Activated CD8-positive, alpha-beta memory T cell treated with anti-CD3 and anti-CD28 coated beads, Interleukin-2, amount 50 U/mL, for 1 hour (primary cell): Measurements from ENCODE around the gene FZD8.
"Not testable (repeated sequence)": the region's sequence is repeated elsewhere in the genome, so short reads cannot be mapped to it uniquely, and the experiment has no call there.

Experiments
- DNase-seq: peaks from one replicate; pipeline ENCODE4 v3.0.0-alpha.2; 2020; ENCODE audit errors: extremely low read depth

FZD8 gene

DNA sequence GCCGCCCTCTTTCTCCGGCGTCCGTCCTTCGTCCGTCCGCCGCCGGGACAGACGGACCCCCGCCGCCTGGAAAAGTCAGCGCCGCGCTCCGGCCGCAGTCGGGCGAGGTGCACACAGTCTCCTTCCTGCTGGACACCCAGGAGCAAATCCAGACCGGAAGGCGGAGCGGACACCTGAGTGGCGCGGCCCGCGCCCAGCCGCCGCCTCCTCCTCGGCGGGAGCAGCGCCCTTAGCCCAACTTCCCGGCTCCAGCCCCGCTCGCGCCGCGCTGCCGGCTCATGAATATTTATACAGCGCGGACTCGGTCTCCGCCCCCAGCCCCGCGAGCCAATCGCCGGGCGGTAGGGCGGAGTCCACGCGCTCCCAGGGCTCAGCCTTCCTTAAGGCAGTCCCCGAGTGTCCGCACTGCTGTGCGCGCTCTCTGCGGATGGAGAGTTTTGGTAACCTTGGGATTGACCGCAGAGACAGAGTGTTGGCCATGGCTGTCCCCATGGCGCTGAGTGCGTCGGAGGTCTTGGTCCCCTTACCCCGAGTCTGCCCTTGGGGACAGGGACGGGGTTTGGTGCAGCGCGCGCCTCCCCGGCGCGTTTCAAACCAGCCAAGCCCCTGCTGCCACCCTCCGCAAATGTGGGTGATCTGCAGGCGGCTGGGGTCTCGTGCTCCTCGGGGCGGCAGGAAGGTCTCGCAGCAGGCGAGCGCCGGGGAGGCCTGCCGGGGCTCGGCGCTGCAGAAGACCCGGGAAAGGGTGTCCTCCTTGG, at the start of gene FZD8:
Gene FZD8, minus strand, starts transcription at position 262 of the 758 bp plus-strand sequence. CDS start 867 bp downstream, outside the sequence.
- DNase-seq = no peak

GRCh38 chr10:35691522-35692236, 49.6 kb upstream of the FZD8 start:
- no peak for DNase-seq

DNA sequence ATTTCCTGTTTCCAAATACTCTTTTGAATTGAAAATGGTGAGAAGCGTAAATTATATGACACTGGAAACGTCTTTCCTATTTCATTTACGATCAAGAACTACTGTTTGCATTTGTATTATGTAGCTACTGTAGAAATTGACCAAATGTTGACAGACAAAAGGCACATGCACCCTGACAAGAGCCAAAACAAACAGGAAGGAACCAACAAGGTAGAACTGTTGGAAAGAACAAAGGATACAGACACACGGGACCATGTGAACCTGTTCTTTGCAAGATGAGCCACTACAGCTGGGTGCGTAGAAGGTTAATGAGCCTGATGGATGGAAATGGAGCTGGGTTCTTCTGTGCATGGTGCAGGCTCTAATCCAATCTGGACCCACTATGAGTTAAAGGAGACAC, 48.4 kb upstream of the FZD8 start:
- DNase-seq = no peak

- not testable (repeated sequence) for DNase-seq
Observed at GRCh38 chr10:35685858-35686257, 43.8 kb upstream of the FZD8 start.

DNA sequence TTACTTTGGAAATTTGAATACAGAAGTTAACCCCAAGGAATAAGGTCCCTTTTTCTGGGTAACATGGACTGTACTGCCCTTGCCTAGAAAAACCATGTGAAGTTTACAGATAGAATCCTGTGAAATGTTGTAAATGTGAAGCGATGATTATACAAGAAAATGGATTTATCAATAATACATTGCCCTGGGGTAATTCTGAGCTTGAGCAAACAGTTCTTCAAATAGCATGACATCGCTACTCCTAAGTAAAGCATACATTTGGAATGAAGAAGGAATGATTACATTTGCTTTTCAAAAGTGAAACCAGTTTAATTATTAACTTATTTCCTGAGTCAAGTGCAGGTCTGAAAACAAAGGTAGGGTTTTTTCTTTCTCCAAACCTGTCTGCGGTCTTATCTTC, 43.3 kb upstream of the FZD8 start:
- no peak for DNase-seq

- no peak for DNase-seq
Observed at GRCh38 chr10:35684586-35684985, 42.5 kb upstream of the FZD8 start.

DNA sequence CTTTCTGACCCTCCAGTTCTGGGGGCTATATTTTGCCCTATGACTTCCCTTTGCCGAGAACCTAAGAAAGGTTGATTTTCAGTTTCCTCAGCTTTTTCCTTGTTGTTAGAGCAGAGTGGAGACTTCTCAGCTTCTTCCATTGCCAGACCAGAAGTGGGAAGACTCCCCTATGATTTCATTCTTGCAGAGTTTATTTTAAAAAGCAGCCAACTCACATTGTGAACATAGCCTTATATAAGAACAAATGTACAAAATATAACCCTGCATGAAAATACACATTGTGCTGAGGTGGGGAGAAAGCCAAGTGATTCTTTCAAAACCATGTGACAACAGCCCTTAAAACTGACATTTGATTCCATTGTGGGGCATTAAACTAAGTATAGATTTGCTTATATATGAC, 33.8 kb upstream of the FZD8 start:
- DNase-seq = no peak

DNA sequence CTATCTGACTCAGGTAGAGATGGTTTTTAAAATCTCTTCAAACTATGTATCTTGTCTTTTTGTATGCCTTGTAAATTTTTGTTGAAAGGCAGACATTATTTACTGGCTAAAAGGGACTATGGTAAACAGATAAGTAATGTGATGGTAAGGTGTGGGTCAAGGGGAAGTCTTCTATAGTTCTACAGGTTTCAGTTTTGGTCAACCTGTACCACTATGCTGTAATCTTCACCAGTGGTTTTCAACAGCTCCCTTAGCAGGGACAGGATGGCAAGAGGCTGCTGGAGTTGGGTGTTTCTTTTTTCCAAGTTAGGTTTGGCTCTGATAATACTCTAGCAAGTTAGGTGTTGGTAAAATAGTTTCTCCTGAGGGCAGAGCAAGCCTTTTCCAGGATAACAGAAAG, 32.7 kb upstream of the FZD8 start:
- DNase-seq = no peak

DNA sequence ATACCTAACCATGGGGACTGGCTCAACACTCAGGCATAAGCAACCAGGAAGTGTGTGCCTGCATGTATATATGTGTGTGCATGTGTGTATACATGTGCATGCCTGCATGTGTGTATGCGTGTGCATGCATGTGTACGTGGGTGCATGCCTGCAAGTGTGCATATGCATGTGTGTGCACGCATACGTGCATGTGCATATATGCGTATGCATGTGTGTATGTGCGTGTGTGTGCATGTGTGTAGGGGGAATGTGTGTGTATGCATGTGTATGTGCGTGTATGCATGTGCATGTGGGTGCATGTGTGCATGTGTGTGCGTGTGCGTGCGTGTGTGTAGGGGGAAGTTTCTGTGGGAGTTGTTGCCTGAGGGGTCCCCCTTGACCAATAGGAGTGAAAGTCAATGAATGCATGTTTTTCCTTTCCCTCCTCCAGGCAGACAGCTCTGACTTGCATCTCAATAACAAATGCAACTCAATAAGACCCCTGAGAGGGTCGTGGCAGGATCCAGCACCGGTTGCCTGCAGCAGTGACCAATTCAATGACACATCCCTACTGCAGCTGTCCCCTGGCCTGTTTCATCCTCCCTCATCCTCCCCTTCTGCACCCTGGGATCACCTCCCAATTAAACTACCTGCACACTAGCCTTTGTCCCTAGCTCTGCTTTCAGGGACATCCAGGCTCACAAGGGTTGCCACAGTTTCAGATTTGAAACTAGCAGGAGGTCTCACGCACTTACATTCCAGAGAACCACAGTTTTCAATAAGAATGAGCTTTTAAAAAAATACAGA, 27.0 kb upstream of the FZD8 start:
- no peak for DNase-seq

GRCh38 chr10:35667971-35668370, 25.9 kb upstream of the FZD8 start:
- DNase-seq = no peak

GRCh38 chr10:35667270-35667889, 25.3 kb upstream of the FZD8 start:
- DNase-seq = no peak

DNA sequence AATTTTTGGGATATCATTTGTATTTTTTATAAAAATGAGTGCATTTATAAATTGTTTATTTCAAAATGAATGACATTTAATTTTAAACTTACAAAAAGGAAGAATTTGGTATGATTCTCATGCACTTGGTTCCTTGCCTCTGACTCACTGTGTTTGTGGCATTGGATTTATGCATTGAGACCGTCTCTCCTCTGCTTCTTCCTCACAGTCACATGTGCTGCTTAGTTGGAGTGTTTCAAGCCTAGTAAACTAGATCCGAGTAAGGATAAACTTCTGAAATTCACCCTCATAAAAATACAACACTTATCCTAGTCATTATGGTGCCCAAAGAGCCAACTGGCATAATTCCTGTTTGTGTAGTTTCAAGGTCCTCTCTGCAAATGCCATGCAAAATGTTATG, 19.1 kb upstream of the FZD8 start:
- no peak for DNase-seq

GRCh38 chr10:35659456-35659855, 17.4 kb upstream of the FZD8 start:
- DNase-seq = no peak

- DNase-seq = no peak
Observed at GRCh38 chr10:35657621-35658020, 15.5 kb upstream of the FZD8 start.

DNA sequence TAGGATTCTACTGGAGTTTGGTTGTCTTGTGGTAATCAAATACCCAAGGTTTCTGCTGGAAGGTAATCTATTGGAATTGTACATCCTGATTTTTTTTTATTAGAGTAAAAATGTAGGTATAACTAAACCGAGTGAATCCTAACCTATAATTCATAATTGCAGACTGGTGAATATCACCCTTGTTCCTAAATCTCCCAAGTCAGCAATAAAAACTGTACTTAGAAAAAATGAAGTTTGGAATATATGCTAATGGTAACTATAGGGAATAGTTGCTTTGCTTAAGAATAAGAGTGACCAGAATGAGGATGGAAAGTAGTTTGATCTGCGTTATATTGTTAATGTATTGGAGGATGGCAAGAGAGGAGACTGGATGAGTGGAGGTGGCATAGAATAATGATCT, 10.7 kb upstream of the FZD8 start:
- no peak for DNase-seq

DNA sequence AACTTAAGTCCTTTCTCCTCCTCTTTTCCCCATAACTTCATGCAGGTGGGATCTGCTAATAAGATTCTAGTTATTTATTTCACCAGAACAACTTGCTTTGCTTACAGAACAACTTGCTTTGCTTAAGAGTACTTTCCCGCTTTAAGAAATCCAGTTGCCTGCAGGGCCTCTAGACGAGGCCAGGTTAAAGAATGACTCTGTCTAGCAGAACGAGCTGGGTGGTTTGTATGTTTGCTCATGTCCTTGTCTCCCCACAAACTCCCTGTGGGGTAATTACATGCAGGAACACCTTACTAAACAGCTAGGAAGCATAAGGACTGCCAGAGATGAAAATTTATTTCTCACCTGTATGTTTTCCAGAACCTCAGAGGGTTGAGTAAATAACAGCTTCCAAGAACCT, 8.8 kb upstream of the FZD8 start:
- DNase-seq = no peak

- no peak for DNase-seq
Observed at GRCh38 chr10:35644050-35644950, 2.2 kb upstream of the FZD8 start.

GRCh38 chr10:35643151-35644049, 1.3 kb upstream of the FZD8 start:
- no peak for DNase-seq

- no peak for DNase-seq
Observed at GRCh38 chr10:35642793-35643114, 658 bp upstream of the FZD8 start.

DNA sequence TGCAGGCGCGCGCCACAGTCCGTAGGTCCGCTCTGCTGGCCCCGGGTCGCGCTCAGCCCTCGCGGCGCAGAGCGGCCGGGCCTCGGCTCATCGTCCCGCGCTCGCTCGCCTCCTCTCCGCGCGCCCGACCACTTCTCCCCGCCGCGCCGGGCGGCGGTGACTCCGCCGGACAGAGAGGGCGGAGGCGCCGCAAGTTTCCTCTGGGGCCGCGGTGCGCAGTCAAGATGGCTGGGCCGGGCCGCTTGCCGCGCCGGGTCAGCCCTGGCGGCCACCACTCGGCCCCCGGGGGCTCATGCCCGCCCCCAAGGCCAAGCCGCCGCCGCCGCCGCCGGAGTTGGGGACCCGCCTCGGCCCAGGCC, 441 bp downstream of the FZD8 start:
- no peak for DNase-seq
